Tibial nerve (tissue), 4 donors: Measurements from ENCODE around the gene NANOS2. TPM values are rescaled to one million over a fixed set of nuclear protein-coding genes. Genes with fewer than 3 reads are reported as not detected.

Experiments
- DNase-seq, 2 donors: peaks; one replicate each; pipeline ENCODE4 v3.0.0-alpha.2; 2019; ENCODE audit warnings: low spot score in 2 of 2
- H3K27ac ChIP-seq, 4 donors: fragments of 200-600 bp; sonication (generic) in 3 of 4; one replicate each; pipeline ENCODE4 v1.5.1; 2017 to 2019; ENCODE audit warnings: mild to moderate bottlenecking in 1 of 4
- H3K27me3 ChIP-seq, 2 donors: fragments of 200-600 bp; sonication (generic) in 1 of 2; one replicate each; pipeline versions ENCODE4 v1.5.1 to v1.6.0; 2017 to 2019
- H3K36me3 ChIP-seq, 3 donors: fragments of 200-600 bp; sonication (generic); one replicate each; pipeline ENCODE4 v1.5.1; 2018 to 2019
- H3K4me1 ChIP-seq, 4 donors: fragments of 200-600 bp; sonication (generic) in 3 of 4; one replicate each; pipeline ENCODE4 v1.5.1; 2017 to 2019
- H3K4me3 ChIP-seq, 4 donors: fragments of 200-600 bp; sonication (generic) in 3 of 4; one replicate each; pipeline ENCODE4 v1.5.1; 2017 to 2019; ENCODE audit warnings: mild to moderate bottlenecking in 1 of 4, moderate library complexity in 1 of 4
- H3K9me3 ChIP-seq, 4 donors: fragments of 200-600 bp; sonication (generic) in 3 of 4; one replicate each; pipeline ENCODE4 v1.5.1; 2017 to 2019
- CTCF ChIP-seq, 5 experiments: fragments of 200-600 bp in 3 of 5; fragments of 450-650 bp in 2 of 5; sonication (generic) in 3 of 5; IDR thresholded peaks; one replicate each; pipeline ENCODE4 v1.5.1; 2016 to 2019; ENCODE audit warnings: antibody characterized with exemption in 5 of 5, mild to moderate bottlenecking in 3 of 5, moderate library complexity in 2 of 5
- EP300 ChIP-seq, 2 donors: sonication (generic); formaldehyde crosslinking; IDR thresholded peaks; one replicate each; pipeline ENCODE4 v1.6.1; 2017; ENCODE audit warnings: antibody characterized with exemption in 2 of 2, mild to moderate bottlenecking in 1 of 2
- POLR2A ChIP-seq, 2 donors: fragments of 450-650 bp; IDR thresholded peaks; one replicate each; pipeline ENCODE4 v1.6.1; 2017; ENCODE audit warnings: antibody characterized with exemption in 2 of 2, mild to moderate bottlenecking in 2 of 2, moderate library complexity in 2 of 2
- WGBS, 2 donors: methylation state at CpG; one replicate each; pipeline ENCODE4 v1.1.5; 2018; 5-methylcytosine and 5-hydroxymethylcytosine counted together
- total RNA-seq, 4 donors: library from RNA; depleted of rRNA; stranded (reverse); fragments of >200 nt; gene quantifications; one replicate each; pipeline ENCODE4 v1.1.0, GENCODE V29; 2016

Gene NANOS2
- total RNA-seq, 4 donors from 2014 or later, result not detected

GRCh38 chr19:45952686-45953505, 38.3 kb upstream of the NANOS2 start:
- H3K27me3 ChIP-seq, result peaks cover 0 to 72% of the 10 kb centered on the region in 2 donors
- 7 to 14% methylated on average over 41 to 43 of the region's 43 CpGs for WGBS, 2 donors
- H3K9me3 ChIP-seq, result peaks cover 0 to 6% (median 0%) of the 10 kb centered on the region in 4 donors
- TF ChIP-seq CTCF (IDR thresholded peaks at IDR 0.05) (no peak), POLR2A (IDR thresholded peaks at IDR 0.05) (no peak), EP300 (IDR thresholded peaks at IDR 0.05) (no peak)
- no peak overlapping the region for H3K27ac ChIP-seq
- peak overlapping the region in 1 of 4 donors; percentile 13 for H3K4me3 ChIP-seq
- no peaks in the 10 kb centered on the region for H3K36me3 ChIP-seq
- DNase-seq, result no peak
- peaks cover 0 to 12% (median 0%) of the 10 kb centered on the region in 4 donors for H3K4me1 ChIP-seq

GRCh38 chr19:45952341-45952685, 37.7 kb upstream of the NANOS2 start:
- Histone ChIP-seq H3K27ac (no peak overlapping the region), H3K9me3 (peaks cover 0 to 6% (median 0%) of the 10 kb centered on the region in 4 donors), H3K4me3 (no peak overlapping the region), H3K36me3 (no peaks in the 10 kb centered on the region), H3K4me1 (peaks cover 0 to 12% (median 0%) of the 10 kb centered on the region in 4 donors), H3K27me3 (peaks cover 0 to 67% of the 10 kb centered on the region in 2 donors)
- TF ChIP-seq EP300 (IDR thresholded peaks at IDR 0.05) (no peak), CTCF (IDR thresholded peaks at IDR 0.05) (no peak), POLR2A (IDR thresholded peaks at IDR 0.05) (no peak)
- WGBS, 2 donors, result 42 to 47% methylated on average over 8 of the region's 8 CpGs
- no peak for DNase-seq

- Histone ChIP-seq H3K36me3 (no peaks in the 10 kb centered on the region), H3K9me3 (no peaks in the 10 kb centered on the region), H3K4me3 (no peak overlapping the region), H3K27me3 (peaks cover 0 to 41% of the 10 kb centered on the region in 2 donors), H3K27ac (no peak overlapping the region), H3K4me1 (peaks cover 0 to 5% (median 0%) of the 10 kb centered on the region in 4 donors)
- DNase-seq, result no peak
- WGBS, 2 donors, result 89 to 96% methylated on average over 1 of the region's 1 CpG
- TF ChIP-seq EP300 (IDR thresholded peaks at IDR 0.05) (no peak), CTCF (IDR thresholded peaks at IDR 0.05) (no peak), POLR2A (IDR thresholded peaks at IDR 0.05) (no peak)
These were observed 33.3 kb upstream of the NANOS2 start for GRCh38 chr19:45947926-45948325.

- H3K4me3 ChIP-seq, result no peak overlapping the region
- TF ChIP-seq CTCF (IDR thresholded peaks at IDR 0.05) (no peak), EP300 (IDR thresholded peaks at IDR 0.05) (no peak), POLR2A (IDR thresholded peaks at IDR 0.05) (no peak)
- no peak overlapping the region for H3K27ac ChIP-seq
- WGBS, 2 donors, result 62 to 78% methylated on average over 31 to 32 of the region's 32 CpGs
- H3K36me3 ChIP-seq, result no peaks in the 10 kb centered on the region
- H3K9me3 ChIP-seq, result no peaks in the 10 kb centered on the region
- DNase-seq, result no peak
- H3K4me1 ChIP-seq, result no peaks in the 10 kb centered on the region
- peaks cover 0 to 74% of the 10 kb centered on the region in 2 donors for H3K27me3 ChIP-seq
These were observed 25.9 kb upstream of the NANOS2 start for GRCh38 chr19:45940515-45940805.

- H3K9me3 ChIP-seq, result no peaks in the 10 kb centered on the region
- H3K4me1 ChIP-seq, result no peaks in the 10 kb centered on the region
- DNase-seq, result no peak
- no peak overlapping the region for H3K4me3 ChIP-seq
- H3K36me3 ChIP-seq, result no peaks in the 10 kb centered on the region
- H3K27ac ChIP-seq, result no peak overlapping the region
- WGBS, 2 donors, result 40 to 44% methylated on average over 20 to 22 of the region's 67 CpGs
- TF ChIP-seq CTCF (IDR thresholded peaks at IDR 0.05), result no peak
- TF ChIP-seq POLR2A (IDR thresholded peaks at IDR 0.05), result no peak
- no peak for TF ChIP-seq EP300 (IDR thresholded peaks at IDR 0.05)
- peaks cover 0 to 79% of the 10 kb centered on the region in 2 donors for H3K27me3 ChIP-seq
These were observed 25.4 kb upstream of the NANOS2 start for GRCh38 chr19:45939792-45940514.
